Heart left ventricle (tissue), 13 donors: ENCODE measurements around the gene ZNF511.

Experiments
- POLR2A ChIP-seq, 2 donors: fragments of 450-650 bp; IDR thresholded peaks; one replicate each; pipeline ENCODE4 v1.6.1; 2017; ENCODE audit warnings: antibody characterized with exemption in 2 of 2, mild to moderate bottlenecking in 2 of 2, moderate library complexity in 2 of 2
- TF ChIP-seq, protein P1 (sequence below), 12 donors: fragments of 200-600 bp; sonication (generic) in 4 of 12; IDR thresholded peaks; one replicate each; pipeline versions ENCODE4 v1.5.0 to v1.8.0; 2018 to 2022; ENCODE audit warnings: antibody characterized with exemption in 12 of 12, mild to moderate bottlenecking in 5 of 12
- donor health status: ischemic (EF 13 %, LVEDD 7.1; RV severe dilation, severe dysfunction).
- donor health status: DM: no; HTN: yes; CAD: no.
- donor health status: DM: no; HTN: no; CAD: no.
- donor health status: ischemic (EF 25% LVEDD 6.9; RV normal size, moderate dysfunction).
- donor health status: ischemic (EF 25% LVEDD 5.7; RV mildly dilated, moderate dysfunction).
- donor health status: ischemic (EF 35%, LVEDD 5.7; RV mildly dilated, moderate dysfunction).
- donor health status: nonischemic (EF 11% LVEDD 7.7; RV severe dilation, severe dysfunction).
- donor health status: DM: yes; HTN: yes; CAD: no.
- donor health status: PGD.
- donor health status: ischemic (EF 29% LVEDD 5.4; RV normal size, mild dysfunction).
- donor health status: nonischemic (EF 23%, LVEDD 6.1; RV moderate dilation, normal function).

DNA sequence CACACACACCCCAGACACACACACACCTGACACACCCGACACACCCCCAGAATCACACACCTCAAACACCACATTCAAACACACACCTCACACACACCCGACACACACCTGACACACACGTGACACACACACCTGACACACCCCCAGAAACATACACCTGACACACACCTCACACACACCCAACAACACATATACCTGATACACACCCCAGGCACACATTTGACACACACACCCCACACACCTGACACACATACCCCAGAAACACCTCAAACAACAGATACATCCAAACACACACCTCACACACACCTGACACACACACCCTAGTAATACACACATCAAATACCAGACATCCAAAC lies 28.6 kb downstream of the ZNF511 start:
- TF ChIP-seq, protein P1, sequence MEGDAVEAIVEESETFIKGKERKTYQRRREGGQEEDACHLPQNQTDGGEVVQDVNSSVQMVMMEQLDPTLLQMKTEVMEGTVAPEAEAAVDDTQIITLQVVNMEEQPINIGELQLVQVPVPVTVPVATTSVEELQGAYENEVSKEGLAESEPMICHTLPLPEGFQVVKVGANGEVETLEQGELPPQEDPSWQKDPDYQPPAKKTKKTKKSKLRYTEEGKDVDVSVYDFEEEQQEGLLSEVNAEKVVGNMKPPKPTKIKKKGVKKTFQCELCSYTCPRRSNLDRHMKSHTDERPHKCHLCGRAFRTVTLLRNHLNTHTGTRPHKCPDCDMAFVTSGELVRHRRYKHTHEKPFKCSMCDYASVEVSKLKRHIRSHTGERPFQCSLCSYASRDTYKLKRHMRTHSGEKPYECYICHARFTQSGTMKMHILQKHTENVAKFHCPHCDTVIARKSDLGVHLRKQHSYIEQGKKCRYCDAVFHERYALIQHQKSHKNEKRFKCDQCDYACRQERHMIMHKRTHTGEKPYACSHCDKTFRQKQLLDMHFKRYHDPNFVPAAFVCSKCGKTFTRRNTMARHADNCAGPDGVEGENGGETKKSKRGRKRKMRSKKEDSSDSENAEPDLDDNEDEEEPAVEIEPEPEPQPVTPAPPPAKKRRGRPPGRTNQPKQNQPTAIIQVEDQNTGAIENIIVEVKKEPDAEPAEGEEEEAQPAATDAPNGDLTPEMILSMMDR (IDR thresholded peaks at IDR 0.05) = no peak
- no peak for TF ChIP-seq POLR2A (IDR thresholded peaks at IDR 0.05)
